Measurements from ENCODE around the gene HSPA12A. TPM values are rescaled to one million over a fixed set of nuclear protein-coding genes. Genes with fewer than 3 reads are reported as not detected.
A peak's percentile ranks its signal among the peaks of the same experiment; 100 is the strongest.

HSPA12A gene
- total RNA-seq, 1 donor from 2014 or later, result 4.0 TPM

DNA sequence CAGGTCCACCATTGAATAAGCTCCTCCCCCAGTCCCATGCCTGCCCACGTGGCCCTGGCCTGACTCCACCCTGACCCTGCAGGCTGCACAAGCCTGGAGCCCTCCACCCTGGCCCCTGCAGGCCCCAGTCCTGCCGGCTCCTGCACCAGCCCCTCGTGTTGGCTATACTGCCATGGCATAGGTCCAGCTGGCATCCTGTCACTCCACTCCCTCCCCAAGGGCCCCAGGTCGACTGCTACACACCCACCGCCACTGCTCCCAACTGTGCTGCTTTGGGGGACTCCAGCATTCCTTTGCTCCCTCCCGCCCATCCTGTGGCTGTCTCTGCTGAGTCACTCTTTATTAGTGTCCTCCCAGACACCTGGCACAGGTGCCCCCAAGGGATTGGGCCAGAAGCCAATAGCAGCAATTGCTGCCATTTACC, 32.4 kb upstream of the HSPA12A start:
- Mint-ChIP-seq H3K27ac (ENCODE audit: unreplicated experiment) (no peak overlapping the region), H3K4me1 (ENCODE audit: unreplicated experiment) (peaks cover 6% of the 10 kb centered on the region), H3K4me3 (ENCODE audit: unreplicated experiment) (no peak overlapping the region), H3K27me3 (ENCODE audit: unreplicated experiment) (no peaks in the 10 kb centered on the region), H3K9me3 (ENCODE audit: unreplicated experiment) (no peaks in the 10 kb centered on the region), H3K36me3 (ENCODE audit: unreplicated experiment) (no peaks in the 10 kb centered on the region)
- TF ChIP-seq, protein P1, sequence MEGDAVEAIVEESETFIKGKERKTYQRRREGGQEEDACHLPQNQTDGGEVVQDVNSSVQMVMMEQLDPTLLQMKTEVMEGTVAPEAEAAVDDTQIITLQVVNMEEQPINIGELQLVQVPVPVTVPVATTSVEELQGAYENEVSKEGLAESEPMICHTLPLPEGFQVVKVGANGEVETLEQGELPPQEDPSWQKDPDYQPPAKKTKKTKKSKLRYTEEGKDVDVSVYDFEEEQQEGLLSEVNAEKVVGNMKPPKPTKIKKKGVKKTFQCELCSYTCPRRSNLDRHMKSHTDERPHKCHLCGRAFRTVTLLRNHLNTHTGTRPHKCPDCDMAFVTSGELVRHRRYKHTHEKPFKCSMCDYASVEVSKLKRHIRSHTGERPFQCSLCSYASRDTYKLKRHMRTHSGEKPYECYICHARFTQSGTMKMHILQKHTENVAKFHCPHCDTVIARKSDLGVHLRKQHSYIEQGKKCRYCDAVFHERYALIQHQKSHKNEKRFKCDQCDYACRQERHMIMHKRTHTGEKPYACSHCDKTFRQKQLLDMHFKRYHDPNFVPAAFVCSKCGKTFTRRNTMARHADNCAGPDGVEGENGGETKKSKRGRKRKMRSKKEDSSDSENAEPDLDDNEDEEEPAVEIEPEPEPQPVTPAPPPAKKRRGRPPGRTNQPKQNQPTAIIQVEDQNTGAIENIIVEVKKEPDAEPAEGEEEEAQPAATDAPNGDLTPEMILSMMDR (IDR thresholded peaks at IDR 0.05), result no peak
- no peak for DNase-seq (ENCODE audit: extremely low spot score, unreplicated experiment)

DNA sequence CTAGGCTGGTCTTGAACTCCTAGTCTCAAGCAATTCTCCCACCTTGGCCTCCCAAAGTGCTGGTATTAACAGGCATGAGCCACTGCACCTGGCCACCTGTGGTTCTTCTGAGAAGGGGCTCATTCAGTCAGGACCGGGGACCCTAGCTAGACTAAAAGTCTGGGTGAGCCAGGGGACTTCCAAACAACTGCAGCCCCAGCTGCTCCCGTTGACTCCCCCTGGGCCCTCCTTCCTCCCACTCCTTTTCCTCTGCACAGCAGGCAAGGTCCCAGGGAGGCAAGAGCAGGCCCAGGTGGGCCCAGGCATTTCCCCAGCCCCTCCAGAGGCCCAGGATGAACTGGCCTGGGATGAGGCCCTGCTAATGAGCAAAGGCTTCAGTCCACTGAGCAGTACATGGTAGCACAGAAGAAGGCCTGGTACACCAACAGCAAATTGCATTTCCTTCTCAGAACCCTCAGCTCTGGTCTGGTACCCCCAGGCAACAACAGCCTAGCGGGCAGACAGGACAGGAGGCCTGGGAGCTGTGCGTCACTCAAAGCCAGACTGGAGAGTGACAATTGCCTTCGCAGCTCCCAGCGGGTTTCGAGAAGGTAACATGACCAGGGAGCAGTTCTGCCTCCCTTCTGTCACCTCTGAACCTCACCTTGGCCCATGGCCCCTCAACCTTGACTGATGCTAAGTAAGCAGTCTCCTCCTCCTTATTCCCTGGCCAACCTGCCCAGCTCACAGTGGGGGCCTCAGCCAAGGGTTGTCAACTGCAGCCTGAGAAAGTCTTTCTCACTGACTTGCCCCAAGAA, 30.7 kb upstream of the HSPA12A start:
- Mint-ChIP-seq H3K36me3 (ENCODE audit: unreplicated experiment) (no peaks in the 10 kb centered on the region), H3K27ac (ENCODE audit: unreplicated experiment) (no peak overlapping the region)

DNA sequence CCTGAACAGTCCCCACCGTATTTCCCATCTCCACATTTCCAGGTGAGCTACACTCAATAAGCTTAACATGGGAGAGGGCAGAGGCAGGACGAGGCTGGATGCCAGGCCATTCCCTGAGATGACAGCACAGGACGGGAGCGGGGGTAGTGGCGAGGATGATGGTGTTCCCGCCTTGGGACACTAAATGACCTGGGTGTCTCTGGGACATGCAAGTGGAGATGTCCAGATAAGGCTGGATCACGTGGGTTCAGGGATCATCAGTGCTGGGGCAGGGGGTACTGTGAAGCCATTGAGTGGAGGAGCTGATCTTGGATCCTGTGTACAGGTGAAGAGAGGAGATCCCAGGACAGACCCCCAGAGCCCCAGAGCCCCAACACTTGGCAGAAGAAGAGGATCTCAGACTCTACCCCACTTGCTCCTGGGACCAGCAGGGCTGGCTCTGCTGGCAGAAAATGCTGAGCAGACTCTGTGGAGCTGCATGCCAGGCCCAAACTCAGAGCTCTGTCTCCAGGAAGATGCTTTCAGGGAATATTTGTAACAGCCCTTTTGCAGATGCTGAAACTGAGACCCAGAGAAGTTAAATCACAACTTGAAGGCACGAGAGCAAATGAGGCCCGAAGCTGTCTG, 29.7 kb upstream of the HSPA12A start:
- no peaks in the 10 kb centered on the region for H3K36me3 Mint-ChIP-seq (ENCODE audit: unreplicated experiment)
- peaks cover 12% of the 10 kb centered on the region for H3K4me1 Mint-ChIP-seq (ENCODE audit: unreplicated experiment)
- H3K4me3 Mint-ChIP-seq (ENCODE audit: unreplicated experiment), result no peak overlapping the region
- DNase-seq (ENCODE audit: extremely low spot score, unreplicated experiment), result no peak
- no peaks in the 10 kb centered on the region for H3K9me3 Mint-ChIP-seq (ENCODE audit: unreplicated experiment)
- H3K27me3 Mint-ChIP-seq (ENCODE audit: unreplicated experiment), result no peaks in the 10 kb centered on the region
- H3K27ac Mint-ChIP-seq (ENCODE audit: unreplicated experiment), result no peak overlapping the region
- TF ChIP-seq, protein P1 (IDR thresholded peaks at IDR 0.05), result no peak

More for the DNA sequence above, 30.7 kb upstream of the HSPA12A start:
- no peaks in the 10 kb centered on the region for H3K9me3 Mint-ChIP-seq (ENCODE audit: unreplicated experiment)
- no peak overlapping the region for H3K4me3 Mint-ChIP-seq (ENCODE audit: unreplicated experiment)
- TF ChIP-seq, protein P1 (IDR thresholded peaks at IDR 0.05), result no peak
- H3K27me3 Mint-ChIP-seq (ENCODE audit: unreplicated experiment), result no peaks in the 10 kb centered on the region
- DNase-seq (ENCODE audit: extremely low spot score, unreplicated experiment), result no peak
- H3K4me1 Mint-ChIP-seq (ENCODE audit: unreplicated experiment), result peaks cover 6% of the 10 kb centered on the region

DNA sequence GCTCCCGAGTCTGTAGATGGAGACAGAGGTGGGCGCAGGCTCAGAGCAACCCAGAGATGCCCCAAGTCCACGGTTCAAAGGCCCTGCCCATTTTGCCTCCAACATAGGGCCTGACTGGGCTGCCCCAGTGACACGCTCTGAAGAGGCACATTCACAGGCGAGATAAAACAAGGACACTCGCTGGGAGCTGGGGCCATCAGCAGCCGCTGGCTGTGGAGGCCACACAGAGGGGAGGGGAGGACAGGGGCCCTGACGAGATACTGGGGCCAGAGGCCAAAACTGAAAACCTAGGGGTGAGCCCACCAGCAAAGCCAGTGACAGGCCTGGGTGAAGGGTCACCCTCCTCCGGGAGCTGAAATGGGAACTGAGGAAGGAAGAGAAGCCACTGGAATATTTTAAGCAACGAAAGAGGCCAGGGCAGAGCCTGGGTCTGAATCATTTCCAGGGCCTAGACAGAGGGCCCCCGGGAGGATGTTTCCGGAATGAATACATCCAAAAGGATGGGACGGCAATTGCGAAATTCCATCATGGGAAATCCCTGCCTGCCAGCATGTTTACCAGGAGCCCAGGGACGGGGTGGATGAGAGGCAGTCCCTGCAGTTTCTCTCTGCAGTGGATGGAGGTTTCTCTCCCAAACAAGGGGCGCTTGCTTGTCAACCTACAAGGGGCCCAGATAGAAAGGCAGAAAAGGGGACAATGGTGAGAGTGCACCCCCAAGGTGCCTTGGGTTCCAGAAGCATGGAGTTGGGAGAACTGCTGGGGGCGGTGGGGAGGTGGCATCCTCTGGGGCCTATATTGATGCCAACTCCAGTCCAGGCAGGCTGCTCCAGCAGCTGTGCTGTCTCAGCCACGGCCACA, 29.0 kb upstream of the HSPA12A start:
- Mint-ChIP-seq H3K27ac (ENCODE audit: unreplicated experiment) (peak overlapping the region; percentile 59), H3K27me3 (ENCODE audit: unreplicated experiment) (no peaks in the 10 kb centered on the region), H3K36me3 (ENCODE audit: unreplicated experiment) (no peaks in the 10 kb centered on the region), H3K4me3 (ENCODE audit: unreplicated experiment) (no peak overlapping the region), H3K4me1 (ENCODE audit: unreplicated experiment) (peaks cover 12% of the 10 kb centered on the region), H3K9me3 (ENCODE audit: unreplicated experiment) (no peaks in the 10 kb centered on the region)
- DNase-seq (ENCODE audit: extremely low spot score, unreplicated experiment), result no peak
- TF ChIP-seq, protein P1 (IDR thresholded peaks at IDR 0.05), result no peak
